Activated T-cell treated with anti-CD3 and anti-CD28 coated beads for 48 hours (primary cell): ENCODE data around the gene CEP162.
"Not testable (repeated sequence)": the region's sequence is repeated elsewhere in the genome, so short reads cannot be mapped to it uniquely, and the experiment has no call there.

Source experiments
- DNase-seq: peaks from one replicate; pipeline ENCODE4 v3.0.0-alpha.2; 2020; ENCODE audit warnings: low read depth

Gene CEP162

GRCh38 chr6:84227434-84228197 lies at the start of gene CEP162:
CEP162 (minus strand) TSS chr6:84227643; CDS start chr6:84226393, 1,250 bp downstream.
- DNase-seq, result peak; percentile 77

GRCh38 chr6:84274856-84275255 lies 47.4 kb upstream of the CEP162 start:
- DNase-seq, result no peak

- DNase-seq, result no peak
Measured at GRCh38 chr6:84273048-84273809, 45.8 kb upstream of the CEP162 start.

GRCh38 chr6:84272298-84272697 lies 44.9 kb upstream of the CEP162 start:
- DNase-seq, result no peak

GRCh38 chr6:84271061-84271716 lies 43.7 kb upstream of the CEP162 start:
- no peak for DNase-seq

GRCh38 chr6:84269947-84270733 lies 42.7 kb upstream of the CEP162 start:
- no peak for DNase-seq

- DNase-seq, result no peak
Measured at GRCh38 chr6:84268781-84269180, 41.3 kb upstream of the CEP162 start.

- no peak for DNase-seq
Measured at GRCh38 chr6:84263557-84263956, 36.1 kb upstream of the CEP162 start.

GRCh38 chr6:84260926-84261325 lies 33.5 kb upstream of the CEP162 start:
- no peak for DNase-seq

- no peak for DNase-seq
Measured at GRCh38 chr6:84260196-84260595, 32.8 kb upstream of the CEP162 start.

- no peak for DNase-seq
Measured at GRCh38 chr6:84258866-84259265, 31.4 kb upstream of the CEP162 start.

- DNase-seq, result no peak
Measured at GRCh38 chr6:84258268-84258667, 30.8 kb upstream of the CEP162 start.

GRCh38 chr6:84255641-84256040 lies 28.2 kb upstream of the CEP162 start:
- no peak for DNase-seq

GRCh38 chr6:84253380-84253779 lies 25.9 kb upstream of the CEP162 start:
- DNase-seq, result no peak

- DNase-seq, result no peak
Measured at GRCh38 chr6:84251891-84252539, 24.6 kb upstream of the CEP162 start.

- no peak for DNase-seq
Measured at GRCh38 chr6:84249724-84250123, 22.3 kb upstream of the CEP162 start.

GRCh38 chr6:84244416-84245081 lies 17.1 kb upstream of the CEP162 start:
- not testable (repeated sequence) for DNase-seq

- DNase-seq, result no peak
Measured at GRCh38 chr6:84243240-84243639, 15.8 kb upstream of the CEP162 start.

- DNase-seq, result no peak
Measured at GRCh38 chr6:84242265-84242664, 14.8 kb upstream of the CEP162 start.

- DNase-seq, result no peak
Measured at GRCh38 chr6:84228198-84228543, 728 bp upstream of the CEP162 start.

GRCh38 chr6:84227044-84227433 lies 404 bp downstream of the CEP162 start:
- no peak for DNase-seq
